Measurements from ENCODE around the gene NGLY1. TPM values are rescaled to one million over a fixed set of nuclear protein-coding genes. Genes with fewer than 3 reads are reported as not detected.

The NGLY1 gene
- total RNA-seq, 6 experiments from 2014 or later = 20.8 to 53.1 (median 21.4) TPM

DNA sequence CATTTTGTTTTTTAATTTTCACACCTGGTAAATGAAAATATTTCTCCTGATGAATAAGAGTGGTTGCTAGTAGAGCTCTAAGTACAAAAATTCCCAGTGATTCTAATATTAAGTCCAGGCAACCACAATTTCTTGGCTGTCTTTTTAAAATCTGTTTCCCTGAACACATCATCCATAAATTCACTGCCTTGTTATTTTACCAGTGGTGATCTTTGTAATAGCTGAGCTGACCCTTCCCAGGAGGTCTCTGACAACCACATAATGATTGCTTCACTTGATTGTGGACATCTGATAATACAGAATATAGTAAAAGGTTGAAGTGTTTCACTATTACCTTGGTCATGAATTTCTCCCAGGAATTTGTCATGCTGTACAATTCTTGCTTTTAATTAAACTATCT lies 104.7 kb downstream of the NGLY1 start:
- no peak for DNase-seq
- intact Hi-C loops (cut with DNase I) = no loop called here

DNA sequence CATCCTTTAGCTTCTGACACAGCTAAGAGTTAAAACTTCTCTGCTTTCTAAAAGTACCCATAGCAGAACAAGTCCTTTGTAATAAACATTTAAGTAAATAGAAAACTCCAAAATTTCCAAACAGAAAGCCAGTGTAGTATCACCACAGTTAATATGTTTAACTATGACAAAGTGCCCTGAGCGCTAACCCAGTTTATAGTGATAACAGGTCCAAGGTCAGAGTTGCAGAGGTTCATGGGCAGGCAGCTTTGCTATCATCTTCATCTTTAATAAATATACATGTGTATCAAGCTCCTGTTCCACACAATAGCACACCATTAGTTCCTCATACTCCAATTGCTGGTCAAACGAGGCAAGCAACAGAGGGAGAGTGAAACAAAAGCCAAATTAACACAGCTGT lies 106.1 kb downstream of the NGLY1 start:
- 52% methylated on average over 2 of the region's 2 CpGs for WGBS (ENCODE audit: insufficient coverage, low coverage, low lambda C conversion rate, missing lambda C conversion rate)

More for the DNA sequence above, 104.7 kb downstream of the NGLY1 start:
- ATAC-seq = no peak
- TF ChIP-seq, protein P1, sequence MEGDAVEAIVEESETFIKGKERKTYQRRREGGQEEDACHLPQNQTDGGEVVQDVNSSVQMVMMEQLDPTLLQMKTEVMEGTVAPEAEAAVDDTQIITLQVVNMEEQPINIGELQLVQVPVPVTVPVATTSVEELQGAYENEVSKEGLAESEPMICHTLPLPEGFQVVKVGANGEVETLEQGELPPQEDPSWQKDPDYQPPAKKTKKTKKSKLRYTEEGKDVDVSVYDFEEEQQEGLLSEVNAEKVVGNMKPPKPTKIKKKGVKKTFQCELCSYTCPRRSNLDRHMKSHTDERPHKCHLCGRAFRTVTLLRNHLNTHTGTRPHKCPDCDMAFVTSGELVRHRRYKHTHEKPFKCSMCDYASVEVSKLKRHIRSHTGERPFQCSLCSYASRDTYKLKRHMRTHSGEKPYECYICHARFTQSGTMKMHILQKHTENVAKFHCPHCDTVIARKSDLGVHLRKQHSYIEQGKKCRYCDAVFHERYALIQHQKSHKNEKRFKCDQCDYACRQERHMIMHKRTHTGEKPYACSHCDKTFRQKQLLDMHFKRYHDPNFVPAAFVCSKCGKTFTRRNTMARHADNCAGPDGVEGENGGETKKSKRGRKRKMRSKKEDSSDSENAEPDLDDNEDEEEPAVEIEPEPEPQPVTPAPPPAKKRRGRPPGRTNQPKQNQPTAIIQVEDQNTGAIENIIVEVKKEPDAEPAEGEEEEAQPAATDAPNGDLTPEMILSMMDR (IDR thresholded peaks at IDR 0.05) = no peak
- TF ChIP-seq POLR2A (IDR thresholded peaks at IDR 0.05) = no peak
- Histone ChIP-seq H3K9me3 (no peaks in the 10 kb centered on the region), H3K27ac (no peak overlapping the region), H3K4me1 (no peaks in the 10 kb centered on the region), H3K4me3 (no peak overlapping the region), H3K36me3 (no peaks in the 10 kb centered on the region), H3K27me3 (no peaks in the 10 kb centered on the region)

DNA sequence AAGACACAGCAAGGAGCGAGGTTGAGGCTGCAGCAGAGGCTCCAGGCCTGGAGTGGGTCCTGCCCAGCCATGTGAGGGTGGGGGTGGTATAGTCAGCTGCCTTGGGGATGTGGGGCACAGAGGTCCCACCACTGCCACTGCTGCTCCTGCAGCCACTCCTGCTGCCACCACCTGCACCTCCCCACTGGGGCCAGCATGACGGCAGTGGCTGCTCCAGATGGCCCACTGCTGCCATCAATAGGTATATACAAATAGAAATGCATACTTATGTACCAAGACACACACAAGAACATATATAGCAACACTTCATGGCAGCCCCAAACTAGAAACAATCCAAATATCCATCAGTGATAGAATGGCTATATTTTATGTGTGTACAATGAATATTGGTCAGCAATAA lies 108.6 kb downstream of the NGLY1 start:
- TF ChIP-seq POLR2A (IDR thresholded peaks at IDR 0.05) = no peak
- TF ChIP-seq, protein P1 (IDR thresholded peaks at IDR 0.05) = no peak
- H3K27ac ChIP-seq = no peak overlapping the region
- no peaks in the 10 kb centered on the region for H3K9me3 ChIP-seq
- ATAC-seq (no peak), DNase-seq (no peak)
- no peaks in the 10 kb centered on the region for H3K36me3 ChIP-seq
- no peaks in the 10 kb centered on the region for H3K27me3 ChIP-seq
- intact Hi-C loops (cut with DNase I) = no loop called here
- H3K4me3 ChIP-seq = no peak overlapping the region
- no CpG with 5 or more reads among the region's 2 CpGs for WGBS (ENCODE audit: insufficient coverage, low coverage, low lambda C conversion rate, missing lambda C conversion rate)
- H3K4me1 ChIP-seq = peaks cover 0 to 5% (median 0%) of the 10 kb centered on the region in 4 donors

More for the DNA sequence above, 106.1 kb downstream of the NGLY1 start:
- Histone ChIP-seq H3K4me1 (no peaks in the 10 kb centered on the region), H3K27me3 (no peaks in the 10 kb centered on the region), H3K9me3 (no peaks in the 10 kb centered on the region), H3K27ac (no peak overlapping the region), H3K4me3 (no peak overlapping the region), H3K36me3 (no peaks in the 10 kb centered on the region)
- ATAC-seq (peak in 1 of 4 donors; percentile 65), DNase-seq (no peak)
- TF ChIP-seq, protein P1 (IDR thresholded peaks at IDR 0.05) = no peak
- TF ChIP-seq POLR2A (IDR thresholded peaks at IDR 0.05) = no peak
- intact Hi-C loops (cut with DNase I) = no loop called here

- ATAC-seq (no peak), DNase-seq (no peak)
- Histone ChIP-seq H3K36me3 (no peaks in the 10 kb centered on the region), H3K4me3 (no peak overlapping the region), H3K27me3 (no peaks in the 10 kb centered on the region), H3K27ac (no peak overlapping the region), H3K9me3 (no peaks in the 10 kb centered on the region), H3K4me1 (peaks cover 0 to 5% (median 0%) of the 10 kb centered on the region in 4 donors)
- intact Hi-C loops (cut with DNase I) = no loop called here
- WGBS (ENCODE audit: insufficient coverage, low coverage, low lambda C conversion rate, missing lambda C conversion rate) = no CpG with 5 or more reads among the region's 8 CpGs
- no peak for TF ChIP-seq POLR2A (IDR thresholded peaks at IDR 0.05)
- TF ChIP-seq, protein P1 (IDR thresholded peaks at IDR 0.05) = no peak
Measured at GRCh38 chr3:25673738-25674298, 109.4 kb downstream of the NGLY1 start.

Small RNA genes within 50 kb of the gene (small RNA-seq; reads per million reads assigned to genes)
- 0 reads per million in 2 experiments for gene CRIP1P2

Other genes starting within 250 kb of the NGLY1 start
- 10 to 100 TPM; 26.3 to 42.3 (median 33.5) TPM for gene TOP2B, start 118.5 kb downstream of the NGLY1 start, total RNA-seq
- 10 to 100 TPM; 12.5 to 16.8 (median 15.6) TPM for gene OXSM, start 6.6 kb upstream of the NGLY1 start, total RNA-seq